Smooth muscle cell (in vitro differentiated cells): Measurements from ENCODE around the gene ACOT11. TPM values are rescaled to one million over a fixed set of nuclear protein-coding genes. Genes with fewer than 3 reads are reported as not detected.

Experiments used
- DNase-seq: peaks from one replicate; lab custom pipeline; 2025; ENCODE audit not compliant: unreplicated experiment; lab: John Stamatoyannopoulos, UW
- H2AFZ ChIP-seq: fragments of 200-600 bp; sonication (generic); 2 replicates; pipeline ENCODE4 v1.6.0; 2016; ENCODE audit warnings: antibody characterized with exemption, low read depth, mild to moderate bottlenecking
- H3F3A ChIP-seq: fragments of 200-600 bp; sonication (generic); 2 replicates; pipeline ENCODE4 v1.6.0; 2017; ENCODE audit warnings: antibody characterized with exemption, low read depth
- H3K27ac ChIP-seq: fragments of 200-600 bp; sonication (generic); 2 replicates; pipeline ENCODE4 v1.5.1; 2016; ENCODE audit warnings: low read depth, mild to moderate bottlenecking
- H3K27me3 ChIP-seq: fragments of 200-600 bp; sonication (generic); 2 replicates; pipeline ENCODE4 v1.6.1; 2016; ENCODE audit warnings: low read depth, mild to moderate bottlenecking
- H3K36me3 ChIP-seq: fragments of 200-600 bp; sonication (generic); 2 replicates; pipeline ENCODE4 v1.5.1; 2016; ENCODE audit warnings: low read depth
- H3K4me1 ChIP-seq: fragments of 200-600 bp; sonication (generic); 2 replicates; pipeline ENCODE4 v1.5.1; 2016; ENCODE audit warnings: low read depth
- H3K4me2 ChIP-seq: fragments of 200-600 bp; sonication (generic); 2 replicates; pipeline ENCODE4 v1.6.0; 2016; ENCODE audit warnings: mild to moderate bottlenecking
- H3K4me3 ChIP-seq: fragments of 200-600 bp; sonication (generic); 2 replicates; pipeline ENCODE4 v1.5.1; 2016; ENCODE audit warnings: mild to moderate bottlenecking
- H3K79me2 ChIP-seq: fragments of 200-600 bp; sonication (generic); 2 replicates; pipeline ENCODE4 v1.6.0; 2016; ENCODE audit warnings: low read depth, mild to moderate bottlenecking
- H3K9ac ChIP-seq: fragments of 200-600 bp; sonication (generic); 2 replicates; pipeline ENCODE4 v1.6.0; 2016; ENCODE audit warnings: low read depth
- H3K9me3 ChIP-seq: fragments of 200-600 bp; sonication (generic); replicated peaks from 2 replicates; pipeline ENCODE4 v1.5.1; 2016; ENCODE audit warnings: low read depth
- H4K20me1 ChIP-seq: fragments of 200-600 bp; sonication (generic); 2 replicates; pipeline ENCODE4 v1.6.0; 2016; ENCODE audit warnings: low read depth
- WGBS: methylation state at CpG from one replicate; pipeline ENCODE4 v1.1.7; 2016; ENCODE audit warnings: low lambda C conversion rate; 5-methylcytosine and 5-hydroxymethylcytosine counted together
- polyA plus RNA-seq: library from polyadenylated mRNA; unstranded; fragments of >200 nt; fragmentation: Nextera tagmentation; extraction: Ambion mirVana; gene quantifications from 2 replicates; pipeline ENCODE4 v1.2.1, GENCODE V29; 2016
- total RNA-seq: library from RNA; depleted of rRNA; stranded (reverse); fragments of >200 nt; gene quantifications from 2 replicates; pipeline ENCODE4 v1.2.3, GENCODE V29; 2014
- TF ChIP-seq, protein P1 (sequence below): fragments of 200-600 bp; sonication (generic); IDR thresholded peaks from 2 replicates; pipeline ENCODE4 v1.5.1; 2017; ENCODE audit warnings: borderline replicate concordance, mild to moderate bottlenecking, antibody characterized with exemption; ENCODE audit not compliant: insufficient read depth, poor library complexity, severe bottlenecking

The ACOT11 gene
- total and polyA plus RNA-seq, 2 experiments from 2014 or later: 1.6 to 4.8 TPM

DNA sequence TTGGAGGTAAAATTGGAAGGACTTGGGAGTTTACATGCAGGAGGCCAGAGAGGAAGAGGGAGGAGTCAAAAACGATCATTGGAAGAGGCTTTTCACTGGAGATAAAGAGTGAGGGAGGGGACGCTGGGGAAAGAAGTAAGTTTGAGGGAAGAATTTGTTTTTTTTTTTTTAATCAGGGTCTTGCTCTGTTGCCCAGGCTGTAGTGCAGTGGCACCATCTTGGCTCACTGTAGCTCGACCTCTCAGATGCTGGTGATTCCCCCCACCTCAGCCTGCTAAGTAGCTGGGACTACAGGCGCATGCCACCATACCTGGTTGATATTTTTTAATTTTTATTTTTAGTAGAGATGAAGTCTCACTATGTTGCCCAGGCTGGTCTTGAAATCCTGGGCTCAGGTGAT, 92.3 kb downstream of the ACOT11 start:
- Histone ChIP-seq H3K4me2 (no peak overlapping the region), H3F3A (no peaks in the 10 kb centered on the region), H3K9ac (no peak overlapping the region), H3K9me3 (no peaks in the 10 kb centered on the region), H4K20me1 (no peaks in the 10 kb centered on the region), H3K4me3 (no peak overlapping the region), H3K4me1 (no peaks in the 10 kb centered on the region), H3K27ac (no peak overlapping the region), H3K27me3 (no peaks in the 10 kb centered on the region), H2AFZ (no peak overlapping the region), H3K79me2 (no peaks in the 10 kb centered on the region), H3K36me3 (no peaks in the 10 kb centered on the region)
- 79% methylated on average over 4 of the region's 4 CpGs for WGBS
- no peak for DNase-seq
- TF ChIP-seq, protein P1, sequence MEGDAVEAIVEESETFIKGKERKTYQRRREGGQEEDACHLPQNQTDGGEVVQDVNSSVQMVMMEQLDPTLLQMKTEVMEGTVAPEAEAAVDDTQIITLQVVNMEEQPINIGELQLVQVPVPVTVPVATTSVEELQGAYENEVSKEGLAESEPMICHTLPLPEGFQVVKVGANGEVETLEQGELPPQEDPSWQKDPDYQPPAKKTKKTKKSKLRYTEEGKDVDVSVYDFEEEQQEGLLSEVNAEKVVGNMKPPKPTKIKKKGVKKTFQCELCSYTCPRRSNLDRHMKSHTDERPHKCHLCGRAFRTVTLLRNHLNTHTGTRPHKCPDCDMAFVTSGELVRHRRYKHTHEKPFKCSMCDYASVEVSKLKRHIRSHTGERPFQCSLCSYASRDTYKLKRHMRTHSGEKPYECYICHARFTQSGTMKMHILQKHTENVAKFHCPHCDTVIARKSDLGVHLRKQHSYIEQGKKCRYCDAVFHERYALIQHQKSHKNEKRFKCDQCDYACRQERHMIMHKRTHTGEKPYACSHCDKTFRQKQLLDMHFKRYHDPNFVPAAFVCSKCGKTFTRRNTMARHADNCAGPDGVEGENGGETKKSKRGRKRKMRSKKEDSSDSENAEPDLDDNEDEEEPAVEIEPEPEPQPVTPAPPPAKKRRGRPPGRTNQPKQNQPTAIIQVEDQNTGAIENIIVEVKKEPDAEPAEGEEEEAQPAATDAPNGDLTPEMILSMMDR: no peak

DNA sequence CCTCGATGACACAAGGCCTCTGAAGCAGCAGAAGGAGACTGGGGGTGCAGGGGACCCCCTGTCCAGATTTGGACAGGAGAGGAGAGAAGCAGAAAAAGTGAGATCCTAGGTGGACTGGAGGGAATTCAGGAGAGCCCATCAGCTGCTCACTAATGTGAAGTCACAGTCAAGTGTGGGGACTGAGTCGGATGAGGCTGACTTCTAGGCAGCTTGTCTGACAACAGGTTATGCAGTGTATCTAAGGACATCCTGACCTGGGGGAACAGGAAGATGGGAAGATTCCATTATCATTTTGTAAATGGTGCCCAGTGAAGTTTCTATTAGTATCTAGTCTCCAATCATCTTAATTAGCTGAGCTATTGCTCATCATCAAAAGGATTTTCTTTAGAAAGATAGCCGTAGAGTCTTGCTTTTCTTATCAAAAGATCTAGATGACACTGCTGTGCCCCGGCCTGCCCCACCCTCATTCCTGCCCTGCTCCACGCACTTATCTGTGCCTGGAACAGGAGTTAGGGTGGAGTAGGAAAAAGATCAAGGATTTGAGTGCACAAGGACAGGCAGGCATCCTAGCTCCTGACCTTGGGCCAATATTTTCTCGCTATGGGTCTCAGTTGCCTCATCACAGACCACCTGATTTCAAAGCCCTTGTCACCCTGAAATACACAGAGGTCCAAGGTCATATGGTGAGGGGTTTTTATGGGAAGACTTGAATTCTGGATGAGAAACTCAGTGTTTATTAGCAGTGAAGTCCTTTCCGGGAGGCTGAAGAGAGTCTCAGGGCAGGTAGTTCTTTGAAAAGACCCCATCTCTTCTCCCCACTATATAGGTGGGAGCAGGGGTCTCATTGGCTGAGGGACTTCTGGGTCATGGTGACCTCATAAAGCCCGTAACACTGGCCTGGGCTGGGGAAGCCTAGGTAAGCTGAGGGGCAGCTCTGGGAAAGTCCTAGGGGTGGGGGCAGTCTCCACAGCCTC, 93.1 kb downstream of the ACOT11 start, which contains the start of gene MROH7:
MROH7 (plus strand) TSS at position 924 of the 974 bp plus-strand sequence. CDS start 11,141 bp downstream, outside the sequence.
- H3K4me3 ChIP-seq: no peak within 1 kb of the TSS
- no peaks in the 10 kb centered on the region for H3K4me1 ChIP-seq
- no peak within 1 kb of the TSS for H3K27ac ChIP-seq
- DNase-seq: no peak
- no peak within 1 kb of the TSS for H3K4me2 ChIP-seq
- H3K79me2 ChIP-seq: no peaks in the 10 kb centered on the region
- H3F3A ChIP-seq: no peaks in the 10 kb centered on the region
- no peaks in the 10 kb centered on the region for H3K27me3 ChIP-seq
- H4K20me1 ChIP-seq: no peaks in the 10 kb centered on the region
- no peaks in the 10 kb centered on the region for H3K9me3 ChIP-seq
- no peaks in the 10 kb centered on the region for H3K36me3 ChIP-seq
- TF ChIP-seq, protein P1: no peak
- H3K9ac ChIP-seq: no peak within 1 kb of the TSS
- no peak within 1 kb of the TSS for H2AFZ ChIP-seq
- WGBS: 62% methylated on average over 8 of the region's 8 CpGs

DNA sequence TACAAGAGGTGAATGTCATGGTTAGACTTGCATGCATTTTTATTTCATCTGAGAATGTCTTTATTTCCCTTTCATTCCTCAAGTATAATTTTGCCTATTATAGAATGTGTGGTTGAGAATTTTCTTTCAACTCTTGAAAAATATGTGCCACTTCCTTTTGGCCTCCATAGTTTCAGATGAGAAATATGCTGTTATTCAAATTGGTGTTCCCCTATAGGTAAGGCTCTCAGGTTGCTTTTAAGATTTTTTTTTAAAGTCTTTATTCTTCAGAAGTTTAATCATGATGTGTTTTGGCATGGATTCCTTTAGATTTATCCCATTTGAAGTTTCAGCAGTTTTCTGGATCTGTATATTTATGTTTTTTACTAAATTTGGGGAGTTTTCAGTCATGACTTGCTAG, 95.7 kb downstream of the ACOT11 start:
- Histone ChIP-seq H3F3A (no peaks in the 10 kb centered on the region), H3K27me3 (no peaks in the 10 kb centered on the region), H4K20me1 (no peaks in the 10 kb centered on the region), H3K4me3 (no peak overlapping the region), H3K79me2 (no peaks in the 10 kb centered on the region), H3K36me3 (no peaks in the 10 kb centered on the region), H3K9ac (no peak overlapping the region), H3K4me2 (no peak overlapping the region), H3K9me3 (no peaks in the 10 kb centered on the region), H3K27ac (no peak overlapping the region), H2AFZ (no peak overlapping the region), H3K4me1 (no peaks in the 10 kb centered on the region)
- no peak for DNase-seq
- TF ChIP-seq, protein P1: no peak
